Tibial nerve (tissue), 4 donors: Measurements from ENCODE around the gene ZMYND8.
"Not testable (repeated sequence)": the region's sequence is repeated elsewhere in the genome, so short reads cannot be mapped to it uniquely, and the experiment has no call there.

Experiments
- EP300 ChIP-seq, 2 donors: sonication (generic); formaldehyde crosslinking; IDR thresholded peaks; one replicate each; pipeline ENCODE4 v1.6.1; 2017; ENCODE audit warnings: antibody characterized with exemption in 2 of 2, mild to moderate bottlenecking in 1 of 2
- POLR2A ChIP-seq, 2 donors: fragments of 450-650 bp; IDR thresholded peaks; one replicate each; pipeline ENCODE4 v1.6.1; 2017; ENCODE audit warnings: antibody characterized with exemption in 2 of 2, mild to moderate bottlenecking in 2 of 2, moderate library complexity in 2 of 2
- TF ChIP-seq, protein P1 (sequence below), 5 experiments: fragments of 200-600 bp in 3 of 5; fragments of 450-650 bp in 2 of 5; sonication (generic) in 3 of 5; IDR thresholded peaks; one replicate each; pipeline ENCODE4 v1.5.1; 2016 to 2019; ENCODE audit warnings: antibody characterized with exemption in 5 of 5, mild to moderate bottlenecking in 3 of 5, moderate library complexity in 2 of 5

- TF ChIP-seq, protein P1, sequence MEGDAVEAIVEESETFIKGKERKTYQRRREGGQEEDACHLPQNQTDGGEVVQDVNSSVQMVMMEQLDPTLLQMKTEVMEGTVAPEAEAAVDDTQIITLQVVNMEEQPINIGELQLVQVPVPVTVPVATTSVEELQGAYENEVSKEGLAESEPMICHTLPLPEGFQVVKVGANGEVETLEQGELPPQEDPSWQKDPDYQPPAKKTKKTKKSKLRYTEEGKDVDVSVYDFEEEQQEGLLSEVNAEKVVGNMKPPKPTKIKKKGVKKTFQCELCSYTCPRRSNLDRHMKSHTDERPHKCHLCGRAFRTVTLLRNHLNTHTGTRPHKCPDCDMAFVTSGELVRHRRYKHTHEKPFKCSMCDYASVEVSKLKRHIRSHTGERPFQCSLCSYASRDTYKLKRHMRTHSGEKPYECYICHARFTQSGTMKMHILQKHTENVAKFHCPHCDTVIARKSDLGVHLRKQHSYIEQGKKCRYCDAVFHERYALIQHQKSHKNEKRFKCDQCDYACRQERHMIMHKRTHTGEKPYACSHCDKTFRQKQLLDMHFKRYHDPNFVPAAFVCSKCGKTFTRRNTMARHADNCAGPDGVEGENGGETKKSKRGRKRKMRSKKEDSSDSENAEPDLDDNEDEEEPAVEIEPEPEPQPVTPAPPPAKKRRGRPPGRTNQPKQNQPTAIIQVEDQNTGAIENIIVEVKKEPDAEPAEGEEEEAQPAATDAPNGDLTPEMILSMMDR (IDR thresholded peaks at IDR 0.05): not testable (repeated sequence)
- TF ChIP-seq POLR2A, EP300 (IDR thresholded peaks at IDR 0.05): not testable (repeated sequence)
Observed at GRCh38 chr20:47307569-47307968, 48.9 kb downstream of the ZMYND8 start.
